Peyer's patch (tissue), 4 donors: ENCODE results near the gene RASSF6.

Source experiments
- POLR2A ChIP-seq, 2 donors: fragments of 450-650 bp; IDR thresholded peaks; one replicate each; pipeline ENCODE4 v1.5.1; 2017; ENCODE audit warnings: antibody characterized with exemption in 2 of 2, mild to moderate bottlenecking in 2 of 2, moderate library complexity in 2 of 2
- TF ChIP-seq, protein P1 (sequence below), 6 experiments: fragments of 450-650 bp in 4 of 6; fragments of 200-600 bp in 2 of 6; sonication (generic) in 1 of 6; IDR thresholded peaks; one replicate each; pipeline ENCODE4 v1.5.1; 2017 to 2019; ENCODE audit warnings: antibody characterized with exemption in 6 of 6, mild to moderate bottlenecking in 3 of 6, moderate library complexity in 1 of 6

DNA sequence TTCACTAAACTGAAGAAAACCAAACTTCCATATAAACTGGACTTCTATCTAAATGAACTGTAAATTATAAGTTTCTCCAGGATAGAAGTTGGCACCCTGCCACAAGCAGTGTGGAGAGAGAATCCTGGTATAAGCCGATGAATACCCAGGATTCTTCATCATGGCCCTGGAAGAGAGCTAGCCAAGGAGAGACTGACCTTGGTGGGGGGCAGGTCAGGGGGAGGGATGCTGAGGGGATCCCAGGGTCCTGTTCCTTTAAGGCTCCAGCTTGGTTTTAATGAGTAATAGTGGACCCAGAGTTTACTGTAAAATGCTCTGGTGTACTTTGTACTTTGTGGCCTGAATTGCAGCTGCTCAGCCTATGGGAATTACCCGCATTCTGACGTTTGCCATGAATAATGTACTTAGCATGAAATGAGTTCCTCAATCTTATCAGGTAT lies 16.9 kb downstream of the RASSF6 start:
- TF ChIP-seq, protein P1, sequence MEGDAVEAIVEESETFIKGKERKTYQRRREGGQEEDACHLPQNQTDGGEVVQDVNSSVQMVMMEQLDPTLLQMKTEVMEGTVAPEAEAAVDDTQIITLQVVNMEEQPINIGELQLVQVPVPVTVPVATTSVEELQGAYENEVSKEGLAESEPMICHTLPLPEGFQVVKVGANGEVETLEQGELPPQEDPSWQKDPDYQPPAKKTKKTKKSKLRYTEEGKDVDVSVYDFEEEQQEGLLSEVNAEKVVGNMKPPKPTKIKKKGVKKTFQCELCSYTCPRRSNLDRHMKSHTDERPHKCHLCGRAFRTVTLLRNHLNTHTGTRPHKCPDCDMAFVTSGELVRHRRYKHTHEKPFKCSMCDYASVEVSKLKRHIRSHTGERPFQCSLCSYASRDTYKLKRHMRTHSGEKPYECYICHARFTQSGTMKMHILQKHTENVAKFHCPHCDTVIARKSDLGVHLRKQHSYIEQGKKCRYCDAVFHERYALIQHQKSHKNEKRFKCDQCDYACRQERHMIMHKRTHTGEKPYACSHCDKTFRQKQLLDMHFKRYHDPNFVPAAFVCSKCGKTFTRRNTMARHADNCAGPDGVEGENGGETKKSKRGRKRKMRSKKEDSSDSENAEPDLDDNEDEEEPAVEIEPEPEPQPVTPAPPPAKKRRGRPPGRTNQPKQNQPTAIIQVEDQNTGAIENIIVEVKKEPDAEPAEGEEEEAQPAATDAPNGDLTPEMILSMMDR (IDR thresholded peaks at IDR 0.05) = no peak
- no peak for TF ChIP-seq POLR2A (IDR thresholded peaks at IDR 0.05)
